Activated CD8-positive, alpha-beta T cell treated with anti-CD3 and anti-CD28 coated beads for 36 hours (primary cell): ENCODE measurements around the gene MAP2K5. TPM values are rescaled to one million over a fixed set of nuclear protein-coding genes. Genes with fewer than 3 reads are reported as not detected.

ENCODE experiments used
- ATAC-seq: fragments of 200-7000 bp; cut with Tn5 transposase; one replicate; pipeline ENCODE4 v1.10.0; 2021; ENCODE audit warnings: mild to moderate bottlenecking, moderate library complexity
- CTCF ChIA-PET: fragments of 350-600 bp; sonication (Branson Sonifier 250); formaldehyde crosslinking; loops from one replicate; lab custom pipeline; 2021; ENCODE audit warnings: antibody characterized with exemption; lab: Charles Lee
- POLR2A ChIA-PET: fragments of 350-600 bp; sonication (Branson Sonifier 250); formaldehyde crosslinking; loops from one replicate; lab custom pipeline; 2021; ENCODE audit warnings: antibody characterized with exemption; lab: Charles Lee
- DNase-seq: peaks from one replicate; pipeline ENCODE4 v3.0.0-alpha.2; 2020
- H3K27ac Mint-ChIP-seq: one replicate; pipeline ENCODE4 v1.8.0; 2021; ENCODE audit warnings: mild to moderate bottlenecking, mixed read lengths
- H3K27me3 Mint-ChIP-seq: one replicate; pipeline ENCODE4 v1.8.0; 2021; ENCODE audit warnings: mixed read lengths
- H3K36me3 Mint-ChIP-seq: one replicate; pipeline ENCODE4 v1.8.0; 2021; ENCODE audit warnings: low read depth, mixed read lengths
- H3K4me1 Mint-ChIP-seq: one replicate; pipeline ENCODE4 v1.8.0; 2021; ENCODE audit warnings: low read depth, mixed read lengths
- H3K4me3 Mint-ChIP-seq: one replicate; pipeline ENCODE4 v1.8.0; 2021; ENCODE audit warnings: mild to moderate bottlenecking, moderate library complexity, mixed read lengths
- H3K9me3 Mint-ChIP-seq: one replicate; pipeline ENCODE4 v1.8.0; 2021; ENCODE audit warnings: mixed read lengths
- CTCF ChIP-seq: fragments of 200-600 bp; IDR thresholded peaks from one replicate; pipeline ENCODE4 v1.8.0; 2022; ENCODE audit warnings: antibody characterized with exemption, mild to moderate bottlenecking
- intact Hi-C: fragments of 100-400 bp; cut with micrococcal nuclease; formaldehyde crosslinking; loops from one replicate; pipeline ENCODE4 v1.10.0; 2022
- total RNA-seq, 2 experiments: library from RNA; stranded (reverse); gene quantifications; one replicate each; pipeline ENCODE4 v1.2.3, GENCODE V29; 2021

MAP2K5 gene
- total RNA-seq, 2 experiments from 2014 or later = 19.0 to 21.1 TPM

- POLR2A ChIA-PET = no interaction called here
- peaks cover 6% of the 10 kb centered on the region for H3K36me3 Mint-ChIP-seq
- no peak overlapping the region for H3K27ac Mint-ChIP-seq
- H3K4me1 Mint-ChIP-seq = peaks cover 30% of the 10 kb centered on the region
- intact Hi-C loops = loop anchor here (2.0 kb wide), 1 partner anchor 55 kb away; no protein-coding TSS in a partner anchor
- H3K27me3 Mint-ChIP-seq = no peaks in the 10 kb centered on the region
- H3K4me3 Mint-ChIP-seq = no peak overlapping the region
- CTCF ChIA-PET = interaction anchor here (0.9 to 3.6 kb wide), 3 partner anchors 9 to 54 kb away, joined by 3 to 32 read pairs (median 4); no protein-coding TSS in a partner anchor
- H3K9me3 Mint-ChIP-seq = no peaks in the 10 kb centered on the region
- no peak for ATAC-seq
- DNase-seq = no peak
- no peak for TF ChIP-seq CTCF
These were observed 239.6 kb downstream of the MAP2K5 start for GRCh38 chr15:67781907-67782690.

GRCh38 chr15:67782691-67782991 is 240.1 kb downstream of the MAP2K5 start:
- peaks cover 30% of the 10 kb centered on the region for H3K4me1 Mint-ChIP-seq
- peaks cover 6% of the 10 kb centered on the region for H3K36me3 Mint-ChIP-seq
- H3K27ac Mint-ChIP-seq = no peak overlapping the region
- no peak for DNase-seq
- no peak for ATAC-seq
- intact Hi-C loops = loop anchor here (2.0 kb wide), 1 partner anchor 54 kb away; no protein-coding TSS in a partner anchor
- no peaks in the 10 kb centered on the region for H3K27me3 Mint-ChIP-seq
- ChIA-PET CTCF (interaction anchor here (1.0 to 3.6 kb wide), 4 partner anchors 9 to 54 kb away, joined by 3 to 32 read pairs (median 6); no protein-coding TSS in a partner anchor), POLR2A (no interaction called here)
- no peak for TF ChIP-seq CTCF
- no peaks in the 10 kb centered on the region for H3K9me3 Mint-ChIP-seq
- H3K4me3 Mint-ChIP-seq = no peak overlapping the region

- ChIA-PET POLR2A (interaction anchor here (0.7 kb wide), 1 partner anchor 11 kb away, joined by 3 read pairs; no protein-coding TSS in a partner anchor), CTCF (interaction anchor here (0.6 to 3.6 kb wide), 9 partner anchors 9 to 53 kb away, joined by 3 to 32 read pairs (median 4); no protein-coding TSS in a partner anchor)
- no peaks in the 10 kb centered on the region for H3K9me3 Mint-ChIP-seq
- H3K27ac Mint-ChIP-seq = peak overlapping the region; percentile 63
- H3K4me1 Mint-ChIP-seq = peaks cover 30% of the 10 kb centered on the region
- TF ChIP-seq CTCF = no peak
- peak; percentile 67 for DNase-seq
- intact Hi-C loops = loop anchor here (2.0 kb wide), 1 partner anchor 53 kb away; no protein-coding TSS in a partner anchor
- peak; percentile 94 for ATAC-seq
- peaks cover 6% of the 10 kb centered on the region for H3K36me3 Mint-ChIP-seq
- no peak overlapping the region for H3K4me3 Mint-ChIP-seq
- no peaks in the 10 kb centered on the region for H3K27me3 Mint-ChIP-seq
These were observed 240.8 kb downstream of the MAP2K5 start for GRCh38 chr15:67783303-67783702.

GRCh38 chr15:67784090-67784781 is 241.7 kb downstream of the MAP2K5 start:
- Mint-ChIP-seq H3K27me3 (no peaks in the 10 kb centered on the region), H3K4me1 (peaks cover 30% of the 10 kb centered on the region), H3K27ac (peak overlapping the region; percentile 5), H3K9me3 (no peaks in the 10 kb centered on the region), H3K4me3 (no peak overlapping the region), H3K36me3 (peaks cover 6% of the 10 kb centered on the region)
- ATAC-seq = no peak
- ChIA-PET CTCF (interaction anchor here (0.9 to 3.6 kb wide), 6 partner anchors 9 to 52 kb away, joined by 3 to 32 read pairs (median 4); no protein-coding TSS in a partner anchor), POLR2A (interaction anchor here (0.7 kb wide), 1 partner anchor 10 kb away, joined by 3 read pairs; no protein-coding TSS in a partner anchor)
- no peak for TF ChIP-seq CTCF
- intact Hi-C loops = no loop called here
- DNase-seq = no peak
